ENCODE data around the gene VSTM1.
"Not testable (repeated sequence)": the region's sequence is repeated elsewhere in the genome, so short reads cannot be mapped to it uniquely, and the experiment has no call there.

VSTM1 gene

DNA sequence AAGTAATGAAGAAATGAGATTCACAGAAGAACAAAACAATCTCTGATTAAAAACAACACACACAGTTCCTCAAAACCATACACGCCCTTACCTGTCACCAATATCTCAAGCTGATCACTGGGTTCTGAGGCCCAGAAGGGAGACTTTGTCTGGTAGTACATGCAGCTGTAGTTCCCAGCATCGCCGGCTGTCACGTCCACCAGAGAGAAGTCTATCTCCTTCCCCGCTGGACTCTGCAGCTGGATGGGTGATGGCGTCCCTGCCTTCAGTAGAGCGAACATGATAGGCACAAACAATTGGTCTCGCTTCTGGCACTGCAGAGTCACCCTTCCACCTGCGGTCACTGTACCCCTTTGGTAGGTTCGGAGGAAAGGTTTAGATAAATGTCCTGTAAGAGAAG lies 10.1 kb upstream of the VSTM1 start:
- DNase-seq = no peak

DNA sequence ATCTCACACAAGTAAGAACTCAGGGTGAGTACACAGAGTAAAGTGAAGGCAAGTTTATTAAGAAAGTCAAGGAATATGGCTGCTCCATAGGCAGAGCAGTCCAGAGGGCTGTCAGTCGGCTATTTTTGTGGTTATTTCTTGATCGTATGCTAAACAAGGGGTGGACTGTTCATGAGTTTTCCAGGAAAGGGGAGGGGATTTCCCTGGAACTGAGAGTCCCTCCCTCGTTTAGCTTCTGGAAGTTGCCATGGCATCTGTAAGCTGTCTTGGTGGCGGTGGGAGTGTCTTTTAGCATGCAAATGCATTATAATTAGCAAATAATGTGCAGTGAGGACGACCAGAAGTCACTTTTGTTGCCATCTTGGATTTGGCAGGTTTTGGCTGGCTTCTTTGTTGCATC lies 5.8 kb upstream of the VSTM1 start:
- DNase-seq = no peak

DNA sequence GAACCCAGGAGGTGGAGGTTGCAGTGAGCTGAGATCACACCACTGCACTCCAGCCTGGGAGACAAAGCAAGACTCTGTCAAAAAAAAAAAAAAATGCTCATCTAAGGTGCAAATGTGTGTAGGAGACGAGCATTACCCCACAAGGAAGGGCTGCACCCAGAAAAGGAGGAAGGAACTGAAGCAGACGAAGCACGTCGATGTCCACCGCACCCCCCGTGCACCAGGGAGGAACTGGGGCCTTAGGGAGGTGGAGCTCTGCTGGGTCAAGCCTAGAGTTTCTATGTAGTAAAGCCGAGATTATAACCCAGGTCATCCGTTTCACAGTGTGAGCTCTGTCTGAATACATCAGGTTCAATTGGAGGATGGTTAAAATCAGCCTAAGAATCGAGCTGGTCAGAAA lies 1.1 kb downstream of the VSTM1 start:
- peak in 1 of 2 donors; percentile 55 for DNase-seq

DNA sequence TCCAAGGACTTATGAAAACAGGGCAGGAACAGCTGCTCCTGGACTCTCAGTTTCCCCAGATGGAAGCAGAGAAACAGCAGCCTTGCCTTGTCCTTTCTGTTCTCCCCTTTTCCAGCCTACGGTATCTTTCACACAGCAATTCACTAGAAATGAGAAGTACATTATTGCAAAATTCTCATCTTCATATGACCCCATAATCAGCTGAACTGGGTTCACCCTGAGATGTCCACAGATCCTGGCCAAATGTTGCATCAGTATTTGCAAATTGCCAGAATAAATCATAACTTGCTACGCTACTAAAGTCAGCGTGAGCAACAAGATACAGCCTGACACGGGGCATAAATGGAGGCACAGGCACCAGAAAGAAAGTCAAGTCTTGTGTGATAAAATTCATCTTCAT lies 16.1 kb downstream of the VSTM1 start:
- DNase-seq = peak in 1 of 2 donors; percentile 34

DNA sequence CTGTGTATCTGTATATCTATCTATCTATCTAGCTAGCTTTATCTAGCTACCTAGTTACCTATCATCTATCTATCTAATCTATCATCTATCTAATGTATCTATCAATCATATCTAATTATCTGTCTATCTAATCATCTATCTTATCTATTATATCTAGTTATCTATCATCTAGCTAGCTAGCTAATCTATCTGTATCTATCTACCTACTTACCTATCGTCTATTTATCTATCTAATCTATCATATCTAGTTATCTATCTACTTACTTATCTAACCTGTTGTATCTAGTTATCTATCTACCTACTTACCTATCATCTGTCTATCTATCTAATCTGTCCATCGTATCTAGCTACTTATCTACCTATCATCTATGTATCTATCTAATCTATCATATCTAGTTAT lies 17.9 kb downstream of the VSTM1 start:
- no peak for DNase-seq

DNA sequence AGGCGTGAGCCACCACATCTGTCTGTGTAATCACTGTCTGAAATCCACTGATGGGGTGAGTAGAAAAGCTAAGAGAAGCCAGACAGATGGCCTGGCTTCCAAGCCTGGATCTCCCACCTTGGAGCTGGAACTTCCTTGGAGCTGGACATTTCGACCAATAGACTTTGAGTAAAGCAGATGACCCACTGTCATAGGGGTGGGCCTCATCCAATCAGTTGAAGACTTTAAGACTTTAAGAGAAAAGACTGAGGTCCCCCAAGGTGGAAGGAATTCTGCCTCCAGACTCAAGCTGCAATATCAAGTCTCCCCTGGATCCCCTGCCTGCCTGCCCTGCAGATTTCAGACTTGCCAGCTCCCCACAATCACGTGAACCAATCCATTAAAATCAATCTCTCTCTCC lies 20.7 kb downstream of the VSTM1 start:
- no peak for DNase-seq

DNA sequence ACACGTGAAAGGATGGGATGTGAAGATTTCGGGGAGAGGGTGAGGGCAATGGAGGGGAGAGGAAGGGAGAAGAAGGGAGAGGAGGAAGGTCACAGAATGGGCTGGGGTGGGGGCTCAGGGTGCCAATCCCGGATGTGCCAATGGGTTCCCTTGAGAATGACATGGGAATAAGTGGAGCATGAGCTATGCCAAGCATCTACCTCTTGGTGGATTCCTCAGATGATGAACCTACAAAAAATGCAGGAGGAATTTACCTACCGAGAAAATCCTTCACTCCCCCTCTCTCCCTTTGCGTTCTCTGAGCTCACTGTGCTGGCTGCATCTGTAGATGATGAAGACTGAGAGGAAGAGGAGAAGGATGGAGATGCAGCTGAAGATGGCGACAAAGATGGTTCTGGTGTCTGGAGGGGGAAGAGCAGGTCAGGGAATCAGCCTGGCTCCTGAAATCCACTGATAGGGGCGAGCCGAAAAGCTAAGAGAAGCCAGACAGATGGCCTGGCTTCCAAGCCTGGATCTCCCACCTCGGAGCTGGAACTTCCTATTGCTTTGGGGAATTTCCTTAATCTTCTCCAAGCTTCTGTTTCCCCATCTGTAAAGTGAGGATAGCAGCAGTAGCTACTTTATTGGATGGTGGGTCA lies 21.6 kb downstream of the VSTM1 start:
- no peak for DNase-seq

DNA sequence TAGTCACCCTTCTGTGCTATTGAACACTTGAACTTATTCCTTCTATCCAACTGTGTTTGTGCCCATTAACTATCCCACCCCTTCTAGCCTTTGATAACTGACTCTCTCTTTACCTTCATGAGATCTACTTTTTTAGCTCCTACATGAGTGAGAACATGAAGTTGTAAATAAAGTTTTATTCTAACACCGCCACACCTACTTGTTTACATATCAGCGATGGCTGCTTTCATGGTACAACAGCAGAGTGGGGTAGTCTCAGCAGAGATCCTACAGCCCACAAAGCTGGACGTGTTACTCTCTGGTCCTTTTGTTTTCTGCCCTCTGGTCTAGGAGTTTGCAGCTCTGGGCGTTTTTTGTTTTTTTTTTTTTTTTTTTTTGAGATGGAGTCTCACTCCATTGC lies 23.7 kb downstream of the VSTM1 start:
- no peak for DNase-seq

DNA sequence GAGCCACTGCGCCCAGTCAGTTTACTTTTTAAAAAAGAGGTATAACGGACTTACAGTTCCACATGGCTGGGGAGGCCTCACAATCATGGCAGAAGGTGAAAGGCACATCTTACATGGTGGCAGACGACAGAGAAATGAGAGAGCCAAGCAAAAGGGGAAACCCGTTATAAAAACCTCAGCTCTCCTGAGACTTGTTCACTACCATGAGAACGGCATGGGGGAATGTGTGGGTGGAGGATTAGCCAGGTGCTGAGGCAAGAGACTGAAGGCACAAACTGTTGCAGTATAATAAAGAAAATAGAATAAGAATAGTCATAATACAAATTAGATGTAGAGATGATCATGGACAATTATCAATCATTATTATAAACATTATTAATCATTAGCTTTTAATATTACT lies 27.2 kb downstream of the VSTM1 start:
- DNase-seq = not testable (repeated sequence)

DNA sequence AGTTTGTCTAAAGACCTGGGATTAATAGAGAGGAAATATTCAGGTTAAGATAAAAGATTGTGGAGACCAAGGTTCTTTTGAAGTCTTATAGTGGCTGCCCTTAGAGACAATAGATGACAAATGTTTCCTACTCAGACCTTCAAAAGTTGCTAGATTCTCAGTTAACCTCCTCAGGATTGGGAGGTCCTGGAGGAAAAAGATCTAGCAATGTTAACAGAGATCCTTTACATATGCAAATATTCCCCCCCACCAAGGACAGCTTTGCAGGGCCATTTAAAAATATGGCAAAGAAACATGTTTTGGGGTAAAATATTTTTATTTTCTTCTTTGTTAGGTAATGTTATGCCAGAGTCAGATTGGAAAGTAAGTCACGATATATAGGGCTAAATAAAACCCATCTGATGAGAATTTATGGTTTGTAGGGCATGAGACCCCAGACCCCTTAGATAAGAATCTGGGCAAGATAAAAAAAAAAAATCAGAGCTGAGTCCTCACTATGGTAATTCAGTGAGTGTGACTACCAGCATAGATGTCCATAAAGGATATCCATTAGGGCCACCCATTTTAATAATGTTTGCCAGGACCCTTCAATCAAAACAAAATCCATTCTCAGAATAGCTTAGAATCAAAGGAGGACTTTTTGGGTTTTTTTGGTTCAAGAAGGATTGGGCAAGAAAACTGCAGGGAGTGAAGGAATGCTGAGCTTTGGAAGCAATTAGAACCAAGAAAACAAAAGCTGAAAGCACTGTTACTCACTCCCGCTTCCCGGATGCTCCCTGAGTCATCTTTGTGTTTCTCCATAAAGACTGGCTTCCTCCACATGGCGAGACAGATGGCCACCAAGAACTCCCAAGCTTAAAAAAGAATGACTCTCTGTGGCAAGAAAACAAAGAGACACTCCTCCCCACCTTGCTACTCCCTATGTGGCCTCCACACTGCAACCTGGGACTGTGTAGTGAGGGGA lies 28.2 kb downstream of the VSTM1 start:
- DNase-seq = no peak

DNA sequence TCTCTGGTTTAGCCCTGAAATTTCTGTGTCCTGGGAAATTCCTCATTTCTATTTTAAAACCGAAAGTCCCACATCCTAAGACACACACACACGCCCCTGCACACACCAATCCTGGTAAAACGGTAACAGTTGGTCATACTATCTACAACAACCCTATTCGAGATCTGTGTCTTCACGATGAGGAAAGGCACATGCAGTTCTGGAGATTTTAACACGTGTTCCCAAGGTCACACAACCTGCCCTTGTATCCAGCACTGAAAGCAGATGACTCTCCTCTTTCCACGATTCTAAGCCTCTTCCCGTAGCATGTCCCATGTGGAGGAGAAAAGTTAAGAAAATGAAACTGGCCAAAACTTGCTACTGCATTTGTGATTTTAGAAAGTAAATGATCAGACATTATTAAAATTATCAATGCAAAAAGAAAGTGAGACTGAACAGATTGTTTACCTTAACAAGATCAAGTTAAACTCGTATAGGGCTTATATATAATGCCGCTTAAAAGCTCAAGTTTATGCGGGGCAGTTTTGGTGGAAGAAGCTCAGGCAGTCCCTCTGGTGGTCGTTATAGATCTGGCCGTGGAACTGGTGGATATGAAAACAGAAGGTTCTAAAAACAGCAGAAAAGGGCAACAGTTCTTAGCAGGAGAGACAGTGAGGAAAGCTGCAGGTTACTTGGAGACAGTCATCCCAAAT lies 32.7 kb downstream of the VSTM1 start:
- DNase-seq = no peak

DNA sequence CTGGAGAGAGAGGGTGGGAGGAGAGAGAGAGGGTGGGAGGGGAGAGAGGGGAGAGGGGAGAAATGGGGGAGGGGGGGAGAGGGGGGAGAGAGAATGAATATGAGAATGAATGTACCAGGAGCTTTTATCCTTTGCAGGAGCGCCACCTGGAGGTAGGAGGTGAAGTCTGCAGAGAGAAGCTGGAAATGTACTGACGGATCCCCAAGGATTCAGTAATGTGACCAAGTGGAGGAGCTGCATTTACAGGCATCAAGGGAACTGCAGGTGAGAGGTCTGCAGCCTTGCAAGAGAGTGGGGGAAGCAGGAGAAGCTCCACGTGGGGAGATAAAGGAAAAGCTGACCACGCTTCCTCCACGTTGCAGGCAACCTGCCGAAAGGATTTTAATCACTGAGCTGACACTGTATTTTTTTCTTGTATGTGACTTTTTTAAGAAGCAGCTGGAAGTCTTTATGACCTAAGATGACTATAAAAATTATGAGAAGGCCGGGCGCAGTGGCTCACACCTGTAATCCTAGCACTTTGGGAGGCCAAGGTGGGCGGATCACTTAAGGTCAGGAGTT lies 33.7 kb downstream of the VSTM1 start:
- DNase-seq = peak; percentile 45 to 57

DNA sequence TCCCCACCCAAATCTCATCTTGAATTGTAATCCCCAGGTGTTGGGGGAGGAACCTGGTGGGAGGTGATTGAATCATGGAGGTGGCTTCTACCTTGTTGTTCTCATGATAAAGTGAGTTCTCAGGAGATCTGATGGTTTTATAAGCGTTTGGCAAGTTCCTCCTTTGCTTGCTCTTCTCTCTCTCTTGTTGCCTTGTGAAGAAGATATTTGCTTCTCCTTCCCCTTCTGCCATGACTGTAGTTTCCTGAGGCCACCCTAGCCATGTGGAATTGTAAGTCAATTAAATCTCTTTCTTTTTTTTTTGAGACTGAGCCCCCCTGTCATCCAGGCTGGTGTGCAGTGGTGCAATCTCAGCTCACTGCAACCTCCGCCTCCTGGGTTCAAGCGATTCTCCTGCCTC lies 34.4 kb downstream of the VSTM1 start:
- no peak for DNase-seq

DNA sequence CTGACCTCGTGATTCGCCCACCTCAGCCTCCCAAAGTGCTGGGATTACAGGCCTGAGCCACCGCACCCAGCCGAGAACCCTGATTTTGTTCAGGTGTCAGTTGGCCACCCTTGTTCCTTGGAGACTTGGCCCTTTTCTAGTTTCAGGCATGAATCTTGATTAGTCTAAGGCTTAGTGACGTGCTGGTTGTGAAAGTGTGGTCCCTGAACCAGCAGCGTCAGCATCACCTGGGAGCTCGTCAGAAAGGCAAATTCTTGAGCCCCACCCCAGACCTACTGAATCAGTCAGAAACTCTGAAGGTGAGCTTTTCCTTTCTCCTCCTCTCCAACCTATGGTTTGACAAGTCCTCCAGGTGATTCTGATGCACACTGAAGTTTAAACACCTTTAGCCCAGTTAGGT lies 37.0 kb downstream of the VSTM1 start:
- no peak for DNase-seq

DNA sequence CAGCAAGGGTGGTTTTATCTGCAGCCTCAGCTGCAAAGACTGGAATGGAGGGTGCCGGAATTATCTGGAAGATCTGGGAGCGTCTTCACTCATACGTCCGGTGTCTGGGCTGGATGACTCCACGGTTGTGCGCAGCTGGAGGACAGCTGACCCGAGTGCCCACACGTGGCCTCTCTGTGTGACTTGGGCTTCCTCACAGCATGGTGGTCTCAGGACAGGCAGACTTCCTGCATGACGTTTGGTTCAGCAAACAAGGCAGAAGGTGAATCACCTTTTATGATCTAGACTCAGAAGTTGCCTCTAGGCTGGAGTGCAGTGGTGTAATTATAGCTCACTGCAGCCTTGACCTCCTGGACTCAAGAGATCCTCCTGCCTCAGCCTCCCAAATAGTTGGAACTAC lies 39.0 kb downstream of the VSTM1 start:
- DNase-seq = no peak

DNA sequence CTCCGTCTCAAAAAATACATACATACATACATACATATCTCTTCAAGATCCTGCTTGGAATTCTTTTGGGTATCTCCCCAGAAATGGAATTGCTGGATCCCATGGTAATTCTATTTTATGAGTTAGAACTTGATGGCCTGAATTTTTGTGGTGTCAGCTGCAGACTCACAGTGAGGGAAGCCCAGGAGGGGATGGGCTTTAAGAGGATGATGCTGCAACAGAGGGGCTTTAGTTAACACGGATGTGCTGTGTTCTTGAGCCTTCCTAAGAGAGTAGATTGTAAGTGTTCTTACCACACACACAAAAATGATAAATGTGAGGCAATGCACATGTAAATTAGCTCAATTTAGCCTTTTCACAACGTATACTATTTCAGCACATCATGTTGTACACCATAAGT lies 40.5 kb downstream of the VSTM1 start:
- DNase-seq = no peak

DNA sequence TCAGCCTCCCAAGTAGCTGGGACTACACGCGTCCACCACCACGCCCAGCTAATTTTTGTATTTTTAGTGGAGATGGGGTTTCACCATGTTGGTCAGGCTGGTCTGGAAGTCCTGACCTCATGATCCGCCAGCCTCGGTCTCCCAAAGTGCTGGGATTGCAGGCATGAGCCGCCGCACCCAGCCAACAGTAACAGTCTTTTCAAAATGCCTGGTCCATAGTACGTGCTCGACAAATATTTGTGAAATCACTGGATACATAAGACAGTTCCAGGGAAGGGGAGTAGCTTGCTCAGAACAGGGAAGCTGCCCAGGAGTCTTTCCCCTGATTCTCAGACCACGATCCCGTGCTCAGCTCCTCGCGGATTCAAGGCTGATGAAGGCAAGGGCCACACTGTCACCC lies 41.8 kb downstream of the VSTM1 start:
- DNase-seq = no peak

DNA sequence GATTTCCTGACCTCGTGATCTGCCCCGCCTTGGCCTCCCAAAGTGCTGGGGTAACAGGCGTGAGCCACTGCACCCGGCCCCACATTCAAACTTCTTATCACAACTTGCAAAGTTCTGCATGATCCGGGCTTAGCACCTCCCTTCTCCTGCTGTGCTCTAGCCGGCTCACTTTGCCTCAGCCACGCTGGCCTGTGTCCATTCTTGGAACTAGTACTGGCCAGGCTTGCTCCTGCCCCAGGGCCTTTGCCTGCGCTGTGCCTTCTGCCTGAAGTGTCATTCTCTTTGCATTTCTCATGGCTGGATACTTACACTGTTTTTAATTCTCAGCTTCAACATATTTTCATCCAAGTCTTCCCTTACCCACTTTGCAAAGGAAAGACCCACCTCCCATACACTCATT lies 42.3 kb downstream of the VSTM1 start:
- no peak for DNase-seq

DNA sequence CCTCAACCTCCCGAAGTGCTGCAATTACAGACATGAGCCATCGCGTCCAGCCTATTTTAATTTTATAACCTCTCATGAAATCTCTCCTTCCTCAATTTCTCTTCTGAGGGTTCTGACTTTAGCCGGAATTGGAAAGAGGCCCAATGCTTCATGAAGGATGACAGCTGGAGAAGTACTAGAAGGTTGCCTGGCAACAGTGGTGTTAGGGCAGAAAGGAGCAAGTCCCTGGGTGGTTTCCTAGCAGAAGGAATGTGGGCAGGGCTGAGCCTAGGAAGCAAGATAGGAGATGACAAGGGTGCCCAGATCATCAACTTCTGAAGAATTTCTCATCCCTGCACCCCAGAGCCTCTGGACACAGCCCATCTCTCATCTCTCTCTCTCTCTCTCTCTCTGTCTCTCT lies 46.4 kb downstream of the VSTM1 start:
- peak in 1 of 2 donors; percentile 62 for DNase-seq

DNA sequence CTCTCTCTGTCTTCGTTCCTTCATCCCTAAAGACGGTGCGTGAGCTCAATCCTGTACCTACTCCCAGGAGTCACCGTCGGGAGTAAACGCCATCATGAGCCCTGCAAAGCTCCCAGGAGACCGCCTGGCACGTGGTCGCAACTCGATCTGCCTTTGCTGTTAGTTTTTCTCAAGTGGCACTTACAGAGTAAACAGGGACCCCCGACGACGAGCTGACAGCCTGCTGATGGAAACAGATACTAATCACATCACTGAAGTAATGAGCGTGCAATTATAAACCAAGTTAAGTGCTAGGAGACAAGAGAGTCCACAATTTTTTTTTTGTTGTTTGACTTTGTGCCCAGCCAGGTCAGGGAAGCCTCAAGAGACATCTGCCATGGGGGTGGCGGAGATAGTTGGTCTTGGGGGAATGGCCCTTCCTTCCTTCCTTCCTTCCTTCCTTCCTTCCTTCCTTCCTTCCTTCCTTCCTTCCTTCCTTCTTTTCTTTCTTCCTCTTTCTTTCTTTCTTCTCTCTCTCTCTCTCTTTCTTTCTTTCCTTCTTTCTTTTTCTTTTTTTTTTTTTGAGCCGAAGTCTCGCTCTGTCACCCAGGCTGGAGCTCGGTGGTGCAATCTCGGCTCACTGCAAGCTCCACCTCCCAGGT lies 48.7 kb downstream of the VSTM1 start:
- no peak for DNase-seq

DNA sequence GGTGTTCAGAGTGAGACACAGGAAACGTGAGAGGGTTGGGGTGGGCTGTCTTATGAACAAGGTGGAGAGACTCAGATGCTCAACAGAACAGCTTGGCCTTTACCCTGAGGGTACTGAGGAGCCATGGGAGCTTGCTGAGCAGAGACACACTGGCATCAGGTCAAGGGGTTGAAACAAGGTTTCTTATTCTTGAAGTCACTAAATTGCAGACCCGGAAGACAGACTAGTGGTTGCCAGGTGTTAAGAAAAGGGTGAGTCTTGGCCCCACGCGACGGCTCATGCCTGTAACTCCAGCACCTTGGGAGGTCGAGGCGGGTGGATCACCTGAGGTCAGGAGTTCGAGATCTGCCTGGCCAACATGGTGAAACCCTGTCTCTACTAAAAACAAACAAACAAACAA lies 49.8 kb downstream of the VSTM1 start:
- no peak for DNase-seq

DNA sequence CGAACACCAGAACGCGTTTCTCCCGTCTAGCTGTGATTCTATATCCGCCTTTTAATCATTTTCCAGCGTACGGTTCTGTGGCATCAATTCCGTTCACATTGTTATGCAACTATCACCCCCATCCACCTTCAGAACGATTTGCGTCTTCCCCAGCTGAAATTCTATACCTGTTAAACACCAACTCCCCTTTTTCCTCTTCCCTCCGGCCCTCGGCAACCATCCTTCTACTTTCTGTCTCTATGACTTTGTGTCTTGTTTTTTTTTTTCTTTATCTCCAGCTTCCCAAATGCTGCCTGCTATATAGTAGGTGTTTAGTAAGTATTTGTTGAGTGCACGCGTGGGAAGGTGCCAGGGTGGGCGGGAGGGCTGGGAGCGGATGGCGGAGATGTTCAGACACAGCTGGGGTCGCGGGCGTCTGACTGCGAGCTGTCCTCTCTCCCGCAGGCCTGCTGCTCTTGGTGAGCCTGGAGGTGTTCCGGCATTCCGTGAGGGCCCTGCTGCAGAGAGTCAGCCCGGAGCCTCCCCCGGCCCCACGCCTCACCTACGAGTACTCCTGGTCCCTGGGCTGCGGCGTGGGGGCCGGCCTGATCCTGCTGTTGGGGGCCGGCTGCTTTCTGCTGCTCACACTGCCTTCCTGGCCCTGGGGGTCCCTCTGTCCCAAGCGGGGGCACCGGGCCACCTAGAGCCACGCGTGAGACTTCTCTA lies 52.0 kb downstream of the VSTM1 start:
- DNase-seq = no peak
